Stimulated activated naive CD8-positive, alpha-beta T cell treated with anti-CD3 and anti-CD28 coated beads, Interleukin-15, Interleukin-2, amounts not matched to agents 100 ng/mL and 50 ng/mL, for 24 hours (primary cell): ENCODE measurements around the gene TCTN1.
"Not testable (repeated sequence)": the region's sequence is repeated elsewhere in the genome, so short reads cannot be mapped to it uniquely, and the experiment has no call there.

Experiments used
- H3K27ac Mint-ChIP-seq: one replicate; pipeline ENCODE4 v1.8.0; 2021; ENCODE audit warnings: mild to moderate bottlenecking, mixed read lengths
- H3K27me3 Mint-ChIP-seq: one replicate; pipeline ENCODE4 v1.8.0; 2021; ENCODE audit warnings: mixed read lengths
- H3K36me3 Mint-ChIP-seq: one replicate; pipeline ENCODE4 v1.8.0; 2021; ENCODE audit warnings: low read depth, mixed read lengths
- H3K4me1 Mint-ChIP-seq: one replicate; pipeline ENCODE4 v1.8.0; 2021; ENCODE audit warnings: low read depth, mixed read lengths
- H3K4me3 Mint-ChIP-seq: one replicate; pipeline ENCODE4 v1.8.0; 2021; ENCODE audit warnings: mild to moderate bottlenecking, mixed read lengths
- H3K9me3 Mint-ChIP-seq: one replicate; pipeline ENCODE4 v1.8.0; 2021; ENCODE audit warnings: mixed read lengths

Gene TCTN1

GRCh38 chr12:110640275-110641025, 26.5 kb downstream of the TCTN1 start:
- Mint-ChIP-seq H3K4me3 (no peak overlapping the region), H3K27ac (no peak overlapping the region), H3K36me3 (peaks cover 6% of the 10 kb centered on the region), H3K9me3 (no peaks in the 10 kb centered on the region), H3K27me3 (no peaks in the 10 kb centered on the region), H3K4me1 (peaks cover 84% of the 10 kb centered on the region)

- H3K4me3 Mint-ChIP-seq: no peak overlapping the region
- H3K27me3 Mint-ChIP-seq: no peaks in the 10 kb centered on the region
- H3K36me3 Mint-ChIP-seq: peaks cover 12% of the 10 kb centered on the region
- no peak overlapping the region for H3K27ac Mint-ChIP-seq
- no peaks in the 10 kb centered on the region for H3K9me3 Mint-ChIP-seq
- H3K4me1 Mint-ChIP-seq: peaks cover 80% of the 10 kb centered on the region
These were observed 27.6 kb downstream of the TCTN1 start for GRCh38 chr12:110641521-110641920.

GRCh38 chr12:110647631-110648040, 33.7 kb downstream of the TCTN1 start:
- H3K36me3 Mint-ChIP-seq: peaks cover 63% of the 10 kb centered on the region
- no peaks in the 10 kb centered on the region for H3K9me3 Mint-ChIP-seq
- H3K4me1 Mint-ChIP-seq: peaks cover 44% of the 10 kb centered on the region
- peak overlapping the region; percentile 42 for H3K4me3 Mint-ChIP-seq
- no peaks in the 10 kb centered on the region for H3K27me3 Mint-ChIP-seq
- H3K27ac Mint-ChIP-seq: peak overlapping the region; percentile 89

- no peaks in the 10 kb centered on the region for H3K27me3 Mint-ChIP-seq
- no peak overlapping the region for H3K4me3 Mint-ChIP-seq
- no peaks in the 10 kb centered on the region for H3K9me3 Mint-ChIP-seq
- H3K27ac Mint-ChIP-seq: no peak overlapping the region
- H3K4me1 Mint-ChIP-seq: peaks cover 38% of the 10 kb centered on the region
- H3K36me3 Mint-ChIP-seq: peaks cover 71% of the 10 kb centered on the region
These were observed 35.5 kb downstream of the TCTN1 start for GRCh38 chr12:110649341-110649847.

- H3K36me3 Mint-ChIP-seq: peaks cover 83% of the 10 kb centered on the region
- H3K27ac Mint-ChIP-seq, H3K27me3 Mint-ChIP-seq, H3K9me3 Mint-ChIP-seq, H3K4me3 Mint-ChIP-seq: not testable (repeated sequence)
- H3K4me1 Mint-ChIP-seq: peaks cover 37% of the 10 kb centered on the region
These were observed 40.3 kb downstream of the TCTN1 start for GRCh38 chr12:110654238-110654637.

- H3K4me1 Mint-ChIP-seq: peaks cover 56% of the 10 kb centered on the region
- H3K4me3 Mint-ChIP-seq: no peak overlapping the region
- H3K36me3 Mint-ChIP-seq: peaks cover 80% of the 10 kb centered on the region
- no peak overlapping the region for H3K27ac Mint-ChIP-seq
- no peaks in the 10 kb centered on the region for H3K27me3 Mint-ChIP-seq
- H3K9me3 Mint-ChIP-seq: no peaks in the 10 kb centered on the region
These were observed 42.2 kb downstream of the TCTN1 start for GRCh38 chr12:110656071-110656655.

GRCh38 chr12:110657747-110658146, 43.8 kb downstream of the TCTN1 start:
- Mint-ChIP-seq H3K36me3 (peaks cover 68% of the 10 kb centered on the region), H3K27ac (peak overlapping the region; percentile 72)

GRCh38 chr12:110658242-110658641, 44.3 kb downstream of the TCTN1 start:
- Mint-ChIP-seq H3K4me3 (peak overlapping the region; percentile 56), H3K36me3 (peaks cover 67% of the 10 kb centered on the region), H3K9me3 (no peaks in the 10 kb centered on the region), H3K27me3 (no peaks in the 10 kb centered on the region), H3K27ac (peak overlapping the region; percentile 37), H3K4me1 (peaks cover 77% of the 10 kb centered on the region)

More at GRCh38 chr12:110657747-110658146, 43.8 kb downstream of the TCTN1 start:
- H3K4me1 Mint-ChIP-seq: peaks cover 72% of the 10 kb centered on the region
- no peaks in the 10 kb centered on the region for H3K27me3 Mint-ChIP-seq
- peak overlapping the region; percentile 56 for H3K4me3 Mint-ChIP-seq
- H3K9me3 Mint-ChIP-seq: no peaks in the 10 kb centered on the region

GRCh38 chr12:110658878-110659277, 44.9 kb downstream of the TCTN1 start:
- Mint-ChIP-seq H3K27ac (no peak overlapping the region), H3K27me3 (no peaks in the 10 kb centered on the region)

GRCh38 chr12:110661337-110661972, 47.5 kb downstream of the TCTN1 start:
- Mint-ChIP-seq H3K9me3 (peaks cover 12% of the 10 kb centered on the region), H3K4me3 (peak overlapping the region; percentile 93), H3K36me3 (peaks cover 73% of the 10 kb centered on the region), H3K27ac (peak overlapping the region; percentile 100), H3K4me1 (peaks cover 79% of the 10 kb centered on the region), H3K27me3 (no peaks in the 10 kb centered on the region)

More at GRCh38 chr12:110658878-110659277, 44.9 kb downstream of the TCTN1 start:
- peaks cover 65% of the 10 kb centered on the region for H3K36me3 Mint-ChIP-seq
- H3K4me3 Mint-ChIP-seq: peak overlapping the region; percentile 1
- H3K4me1 Mint-ChIP-seq: peaks cover 74% of the 10 kb centered on the region
- no peaks in the 10 kb centered on the region for H3K9me3 Mint-ChIP-seq

GRCh38 chr12:110666892-110667291, 53.0 kb downstream of the TCTN1 start:
- Mint-ChIP-seq H3K4me3 (peak overlapping the region; percentile 17), H3K27ac (peak overlapping the region; percentile 32), H3K27me3 (no peaks in the 10 kb centered on the region), H3K4me1 (peaks cover 75% of the 10 kb centered on the region), H3K9me3 (peaks cover 12% of the 10 kb centered on the region), H3K36me3 (peaks cover 59% of the 10 kb centered on the region)

- Mint-ChIP-seq H3K36me3 (peaks cover 61% of the 10 kb centered on the region), H3K4me1 (peaks cover 74% of the 10 kb centered on the region), H3K9me3 (peaks cover 12% of the 10 kb centered on the region), H3K4me3 (no peak overlapping the region), H3K27ac (no peak overlapping the region), H3K27me3 (no peaks in the 10 kb centered on the region)
These were observed 53.7 kb downstream of the TCTN1 start for GRCh38 chr12:110667671-110668070.

GRCh38 chr12:110668480-110669192, 54.7 kb downstream of the TCTN1 start:
- peak overlapping the region; percentile 72 for H3K4me3 Mint-ChIP-seq

GRCh38 chr12:110669193-110669502, 55.2 kb downstream of the TCTN1 start:
- peaks cover 79% of the 10 kb centered on the region for H3K4me1 Mint-ChIP-seq
- peaks cover 61% of the 10 kb centered on the region for H3K36me3 Mint-ChIP-seq
- H3K27me3 Mint-ChIP-seq: no peaks in the 10 kb centered on the region
- H3K4me3 Mint-ChIP-seq: peak overlapping the region; percentile 72
- peaks cover 9% of the 10 kb centered on the region for H3K9me3 Mint-ChIP-seq
- peak overlapping the region; percentile 95 for H3K27ac Mint-ChIP-seq

More at GRCh38 chr12:110668480-110669192, 54.7 kb downstream of the TCTN1 start:
- Mint-ChIP-seq H3K9me3 (peaks cover 12% of the 10 kb centered on the region), H3K27me3 (no peaks in the 10 kb centered on the region), H3K27ac (peak overlapping the region; percentile 95), H3K4me1 (peaks cover 76% of the 10 kb centered on the region), H3K36me3 (peaks cover 61% of the 10 kb centered on the region)
